Sigmoid colon (tissue), 4 donors: ENCODE data around the gene CAMK2N1.

Source experiments
- CTCF ChIP-seq, 4 experiments: fragments of 450-650 bp in 3 of 4; fragments of 200-600 bp in 1 of 4; IDR thresholded peaks; one replicate each; pipeline ENCODE4 v1.5.1; 2016 to 2019; ENCODE audit warnings: antibody characterized with exemption in 4 of 4, mild to moderate bottlenecking in 3 of 4, moderate library complexity in 2 of 4
- POLR2A ChIP-seq, 2 donors: fragments of 450-650 bp; IDR thresholded peaks; one replicate each; pipeline ENCODE4 v1.6.1; 2016; ENCODE audit warnings: antibody characterized with exemption in 2 of 2, mild to moderate bottlenecking in 2 of 2, moderate library complexity in 2 of 2
- POLR2AphosphoS5 ChIP-seq, 4 donors: sonication (generic); formaldehyde crosslinking; IDR thresholded peaks; one replicate each; pipeline ENCODE4 v1.6.1; 2017; ENCODE audit warnings: antibody characterized with exemption in 4 of 4

GRCh38 chr1:20530306-20530705 lies 44.3 kb upstream of the CAMK2N1 start:
- TF ChIP-seq CTCF (IDR thresholded peaks at IDR 0.05): no peak
- no peak for TF ChIP-seq POLR2A (IDR thresholded peaks at IDR 0.05)
- TF ChIP-seq POLR2AphosphoS5 (IDR thresholded peaks at IDR 0.05): no peak
